Measurements from ENCODE around the gene LZTS2.

The LZTS2 gene

DNA sequence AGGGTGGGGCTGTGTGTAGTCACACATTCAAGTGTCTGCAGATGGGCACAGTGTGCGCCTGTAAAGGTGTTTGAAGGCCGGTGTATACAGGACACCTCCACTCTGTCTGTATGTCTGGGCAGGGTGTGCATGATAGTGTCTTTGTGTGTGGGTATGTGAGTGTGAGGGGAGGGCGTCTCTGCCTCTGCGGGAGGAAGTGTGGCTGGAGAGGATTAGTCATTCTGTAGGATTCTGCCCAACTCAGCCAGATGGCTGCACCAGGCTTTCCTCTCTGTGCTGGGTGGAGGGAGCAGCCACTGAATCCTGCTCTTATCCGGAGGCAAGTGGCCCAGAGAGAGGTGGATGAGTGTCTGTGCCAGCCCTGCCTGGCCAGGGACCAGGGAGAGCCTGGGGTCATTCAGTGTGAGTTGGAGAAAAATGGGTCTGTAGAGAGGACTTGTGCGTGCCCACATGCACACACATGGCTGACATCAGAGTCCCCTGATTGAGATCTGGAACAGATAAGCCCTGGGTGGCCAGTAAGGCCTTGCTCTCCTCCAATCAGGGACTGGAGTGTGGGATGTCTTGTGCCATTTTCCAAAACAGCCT lies 33.1 kb downstream of the LZTS2 start:
- Histone ChIP-seq H3K4me1 (ENCODE audit: control insufficient read depth, insufficient read depth, low read length) (peaks cover 18% of the 10 kb centered on the region), H3K4me3 (ENCODE audit: low read depth, low read length) (peak overlapping the region; percentile 45), H3K9me3 (ENCODE audit: control insufficient read depth, insufficient read depth, low read depth, low read length) (no peaks in the 10 kb centered on the region), H3K36me3 (ENCODE audit: control insufficient read depth in 2 of 2, insufficient read depth in 1 of 2, low read length in 2 of 2) (peaks cover 0 to 15% of the 10 kb centered on the region in 2 experiments; a peak in 1 of 3 replicates), H3K27ac (ENCODE audit: extremely low read depth, low read depth, low read length) (peak overlapping the region; percentile 64; the same call in 1 of the 2 replicates)
- POLR2A ChIA-PET = interaction anchor here (1.0 to 2.6 kb wide), 6 partner anchors 8 to 120 kb away, joined by 3 to 29 read pairs (median 9); partner anchors contain the start of genes KAZALD1 and SLF2
- CTCF ChIA-PET = interaction anchor here (0.8 to 6.9 kb wide), 6 partner anchors 8 to 110 kb away, joined by 3 to 129 read pairs (median 15); no protein-coding TSS in a partner anchor
- TF ChIP-seq, protein P1, sequence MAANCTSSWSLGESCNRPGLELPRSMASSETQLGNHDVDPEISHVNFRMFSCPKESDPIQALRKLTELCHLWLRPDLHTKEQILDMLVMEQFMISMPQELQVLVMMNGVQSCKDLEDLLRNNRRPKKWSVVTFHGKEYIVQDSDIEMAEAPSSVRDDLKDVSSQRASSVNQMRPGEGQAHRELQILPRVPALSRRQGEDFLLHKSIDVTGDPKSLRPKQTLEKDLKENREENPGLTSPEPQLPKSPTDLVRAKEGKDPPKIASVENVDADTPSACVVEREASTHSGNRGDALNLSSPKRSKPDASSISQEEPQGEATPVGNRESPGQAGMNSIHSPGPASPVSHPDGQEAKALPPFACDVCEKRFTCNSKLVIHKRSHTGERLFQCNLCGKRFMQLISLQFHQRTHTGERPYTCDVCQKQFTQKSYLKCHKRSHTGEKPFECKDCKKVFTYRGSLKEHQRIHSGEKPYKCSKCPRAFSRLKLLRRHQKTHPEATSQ (tag by site-specific recombination; IDR thresholded peaks at IDR 0.05) = no peak
- 0 out of 2 replicates have a peak, but pooled peaks have one; percentile 80 for TF ChIP-seq ZNF24 (tag by site-specific recombination; IDR thresholded peaks at IDR 0.05)
- peak; percentile 53 for TF ChIP-seq ZNF335 (tag by site-specific recombination; conservative IDR thresholded peaks at IDR 0.05)
- no peak for TF ChIP-seq ZNF112 (tag by site-specific recombination; IDR thresholded peaks at IDR 0.05)
- TF ChIP-seq ZNF518A (tag by site-specific recombination; conservative IDR thresholded peaks at IDR 0.05; ENCODE audit: low read depth) = no peak
- no peak for TF ChIP-seq IKZF3 (tag by site-specific recombination; IDR thresholded peaks at IDR 0.05)
- TF ChIP-seq ZSCAN4 (tag by site-specific recombination; IDR thresholded peaks at IDR 0.05) = peak; percentile 71
- TF ChIP-seq ZNF248 (tag by site-specific recombination; IDR thresholded peaks at IDR 0.05) = no peak
- TF ChIP-seq ZNF146 (tag by site-specific recombination; IDR thresholded peaks at IDR 0.05) = no peak
- TF ChIP-seq HIC1 (tag by site-specific recombination; IDR thresholded peaks at IDR 0.05) = peak; percentile 59
- no peak for TF ChIP-seq ZNF473 (tag by site-specific recombination; IDR thresholded peaks at IDR 0.05)
- TF ChIP-seq GLI4 (tag by site-specific recombination; IDR thresholded peaks at IDR 0.05) = no peak
- TF ChIP-seq ZNF433 (tag by site-specific recombination; IDR thresholded peaks at IDR 0.05; ENCODE audit: low read depth) = no peak
- no peak for TF ChIP-seq ZNF510 (tag by site-specific recombination; IDR thresholded peaks at IDR 0.05; ENCODE audit: insufficient replicate concordance)
- no peak for TF ChIP-seq ZNF776 (tag by site-specific recombination; IDR thresholded peaks at IDR 0.05; ENCODE audit: borderline replicate concordance)
- TF ChIP-seq ZNF560 (tag by site-specific recombination; IDR thresholded peaks at IDR 0.05; ENCODE audit: borderline replicate concordance) = no peak
- TF ChIP-seq EGR2 (tag by site-specific recombination; IDR thresholded peaks at IDR 0.05; ENCODE audit: low read depth) = peak; percentile 85
- TF ChIP-seq ZNF214 (tag by site-specific recombination; IDR thresholded peaks at IDR 0.05; ENCODE audit: borderline replicate concordance) = no peak
- no peak for TF ChIP-seq HOXA7 (CRISPR knock-in tag; IDR thresholded peaks at IDR 0.05; ENCODE audit: borderline replicate concordance)
- TF ChIP-seq ZNF274 (IDR thresholded peaks at IDR 0.05; ENCODE audit: low read length) = no peak
- no peak for TF ChIP-seq ZNF274 (tag by site-specific recombination; IDR thresholded peaks at IDR 0.05; ENCODE audit: borderline replicate concordance)
- TF ChIP-seq REPIN1 (tag by site-specific recombination; IDR thresholded peaks at IDR 0.05; ENCODE audit: low read depth) = no peak
- no peak for TF ChIP-seq ZNF830 (tag by site-specific recombination; IDR thresholded peaks at IDR 0.05; ENCODE audit: low read depth)
- TF ChIP-seq ZNF768 (tag by site-specific recombination; IDR thresholded peaks at IDR 0.05) = no peak
- no peak for TF ChIP-seq ZNF549 (tag by site-specific recombination; IDR thresholded peaks at IDR 0.05)
- no peak for TF ChIP-seq ZNF175 (tag by site-specific recombination; IDR thresholded peaks at IDR 0.05)
- peak; percentile 97 for TF ChIP-seq ZBTB17 (tag by site-specific recombination; IDR thresholded peaks at IDR 0.05)
- no peak for TF ChIP-seq RBAK (tag by site-specific recombination; IDR thresholded peaks at IDR 0.05)
